Measurements from ENCODE around the gene CHRNB2.
"Not testable (repeated sequence)": the region's sequence is repeated elsewhere in the genome, so short reads cannot be mapped to it uniquely, and the experiment has no call there.

Gene CHRNB2

GRCh38 chr1:154567386-154568156, at the start of gene CHRNB2:
CHRNB2 (plus strand) TSS chr1:154567778; CDS start chr1:154568045, 267 bp downstream.
- peak; percentile 29 to 55 for DNase-seq (ENCODE audit: low read depth in 1 of 2, low spot score in 1 of 2)

- no peak for DNase-seq (ENCODE audit: low read depth in 1 of 2, low spot score in 1 of 2)
These were observed 48.0 kb upstream of the CHRNB2 start for GRCh38 chr1:154519591-154519991.

GRCh38 chr1:154520333-154520732, 47.2 kb upstream of the CHRNB2 start:
- no peak for DNase-seq (ENCODE audit: low read depth in 1 of 2, low spot score in 1 of 2)

- DNase-seq (ENCODE audit: low read depth in 1 of 2, low spot score in 1 of 2), result no peak
These were observed 45.9 kb upstream of the CHRNB2 start for GRCh38 chr1:154521695-154522094.

GRCh38 chr1:154524881-154525280, 42.7 kb upstream of the CHRNB2 start:
- no peak for DNase-seq (ENCODE audit: low read depth in 1 of 2, low spot score in 1 of 2)

GRCh38 chr1:154527192-154527591, 40.4 kb upstream of the CHRNB2 start:
- DNase-seq (ENCODE audit: low read depth in 1 of 2, low spot score in 1 of 2), result no peak

- no peak for DNase-seq (ENCODE audit: low read depth in 1 of 2, low spot score in 1 of 2)
These were observed 38.3 kb upstream of the CHRNB2 start for GRCh38 chr1:154529308-154529707.

- not testable (repeated sequence) for DNase-seq (ENCODE audit: low read depth in 1 of 2, low spot score in 1 of 2)
These were observed 35.6 kb upstream of the CHRNB2 start for GRCh38 chr1:154531950-154532349.

- DNase-seq (ENCODE audit: low read depth in 1 of 2, low spot score in 1 of 2), result no peak
These were observed 33.4 kb upstream of the CHRNB2 start for GRCh38 chr1:154533952-154534844.

GRCh38 chr1:154536570-154536969, 31.0 kb upstream of the CHRNB2 start:
- no peak for DNase-seq (ENCODE audit: low read depth in 1 of 2, low spot score in 1 of 2)

GRCh38 chr1:154539486-154540483, 27.8 kb upstream of the CHRNB2 start:
- DNase-seq (ENCODE audit: low read depth in 1 of 2, low spot score in 1 of 2), result no peak

GRCh38 chr1:154541231-154541630, 26.3 kb upstream of the CHRNB2 start:
- no peak for DNase-seq (ENCODE audit: low read depth in 1 of 2, low spot score in 1 of 2)

- DNase-seq (ENCODE audit: low read depth in 1 of 2, low spot score in 1 of 2), result peak; percentile 12 to 31
These were observed 21.1 kb upstream of the CHRNB2 start for GRCh38 chr1:154546264-154547063.

- DNase-seq (ENCODE audit: low read depth in 1 of 2, low spot score in 1 of 2), result no peak
These were observed 20.4 kb upstream of the CHRNB2 start for GRCh38 chr1:154547105-154547732.

GRCh38 chr1:154548028-154548427, 19.6 kb upstream of the CHRNB2 start:
- DNase-seq (ENCODE audit: low read depth in 1 of 2, low spot score in 1 of 2), result no peak

GRCh38 chr1:154549202-154549770, 18.3 kb upstream of the CHRNB2 start:
- no peak for DNase-seq (ENCODE audit: low read depth in 1 of 2, low spot score in 1 of 2)

- no peak for DNase-seq (ENCODE audit: low read depth in 1 of 2, low spot score in 1 of 2)
These were observed 17.5 kb upstream of the CHRNB2 start for GRCh38 chr1:154550070-154550469.

- DNase-seq (ENCODE audit: low read depth in 1 of 2, low spot score in 1 of 2), result no peak
These were observed 16.9 kb upstream of the CHRNB2 start for GRCh38 chr1:154550657-154551056.

GRCh38 chr1:154551474-154551873, 16.1 kb upstream of the CHRNB2 start:
- no peak for DNase-seq (ENCODE audit: low read depth in 1 of 2, low spot score in 1 of 2)

Data from activated CD4-positive, alpha-beta T cell treated with anti-CD3 and anti-CD28 coated beads, Interleukin-2, amount 50 U/mL, for 24 hours (primary cell).